ENCODE results near the gene TPBG.
A peak's percentile ranks its signal among the peaks of the same experiment; 100 is the strongest.

DNA sequence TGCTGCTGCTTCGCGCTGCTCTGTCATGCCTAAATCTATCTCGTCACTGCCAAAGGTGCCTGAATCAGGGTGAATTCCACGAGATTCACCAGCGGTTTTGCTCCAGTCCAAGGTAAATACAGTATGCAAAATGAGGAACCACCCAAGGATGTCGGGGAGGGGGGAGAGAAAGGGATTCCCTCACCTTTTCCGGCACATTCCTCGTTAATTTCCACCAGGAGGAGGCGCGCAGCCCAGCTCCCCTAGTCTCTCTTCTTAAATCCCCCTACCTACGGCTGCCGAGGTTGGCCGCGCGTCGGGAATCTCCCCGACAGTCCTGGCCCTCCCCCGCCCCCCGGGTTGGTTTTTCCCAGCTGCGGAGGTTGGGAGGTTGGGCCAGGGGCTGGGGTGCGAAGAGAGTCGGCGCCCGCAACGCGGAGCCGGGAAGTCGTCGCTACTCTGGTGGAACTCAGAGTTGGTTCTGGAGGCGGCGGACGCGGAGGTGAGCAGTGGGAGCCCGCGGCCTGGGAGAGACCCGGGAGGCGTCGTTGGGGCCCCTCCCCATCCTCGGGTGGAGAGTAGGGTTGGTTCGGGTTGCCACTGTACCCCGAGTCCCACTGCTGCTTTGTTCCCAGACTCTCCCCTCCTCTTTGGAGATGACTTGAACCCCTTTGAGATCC is at the start of gene TPBG:
- TF ChIP-seq, protein P1, sequence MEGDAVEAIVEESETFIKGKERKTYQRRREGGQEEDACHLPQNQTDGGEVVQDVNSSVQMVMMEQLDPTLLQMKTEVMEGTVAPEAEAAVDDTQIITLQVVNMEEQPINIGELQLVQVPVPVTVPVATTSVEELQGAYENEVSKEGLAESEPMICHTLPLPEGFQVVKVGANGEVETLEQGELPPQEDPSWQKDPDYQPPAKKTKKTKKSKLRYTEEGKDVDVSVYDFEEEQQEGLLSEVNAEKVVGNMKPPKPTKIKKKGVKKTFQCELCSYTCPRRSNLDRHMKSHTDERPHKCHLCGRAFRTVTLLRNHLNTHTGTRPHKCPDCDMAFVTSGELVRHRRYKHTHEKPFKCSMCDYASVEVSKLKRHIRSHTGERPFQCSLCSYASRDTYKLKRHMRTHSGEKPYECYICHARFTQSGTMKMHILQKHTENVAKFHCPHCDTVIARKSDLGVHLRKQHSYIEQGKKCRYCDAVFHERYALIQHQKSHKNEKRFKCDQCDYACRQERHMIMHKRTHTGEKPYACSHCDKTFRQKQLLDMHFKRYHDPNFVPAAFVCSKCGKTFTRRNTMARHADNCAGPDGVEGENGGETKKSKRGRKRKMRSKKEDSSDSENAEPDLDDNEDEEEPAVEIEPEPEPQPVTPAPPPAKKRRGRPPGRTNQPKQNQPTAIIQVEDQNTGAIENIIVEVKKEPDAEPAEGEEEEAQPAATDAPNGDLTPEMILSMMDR (IDR thresholded peaks at IDR 0.05) = no peak
- TF ChIP-seq POLR2A (IDR thresholded peaks at IDR 0.05) (no peak), EP300 (IDR thresholded peaks at IDR 0.05) (no peak), POLR2AphosphoS5 (IDR thresholded peaks at IDR 0.05) (peak in 3 of 4 donors; percentile 38 to 60 (median 49))
